Measurements from ENCODE around the gene VRK3. TPM values are rescaled to one million over a fixed set of nuclear protein-coding genes. Genes with fewer than 3 reads are reported as not detected.

The VRK3 gene
- total and polyA plus RNA-seq, 2 of the 4 experiments (the other 2 are of a cell fraction) = 28.7 to 35.8 TPM

- POLR2A ChIA-PET (ENCODE audit: unreplicated experiment) = no interaction called here
- no peak for ATAC-seq (ENCODE audit: low read depth)
- dilution Hi-C loops (cut with HindIII; ENCODE audit: low sequenced_read_pairs, unreplicated experiment) (no loop called here), in situ Hi-C loops (cut with MboI; ENCODE audit: low sequenced_read_pairs) (loop anchor here (10.0 kb wide), 1 partner anchor 50 kb away; no protein-coding TSS in a partner anchor), intact Hi-C loops (cut with micrococcal nuclease) (no loop called here)
- Histone ChIP-seq H3K56ac (ENCODE audit: extremely low read depth, insufficient read depth, low read length) (no peak overlapping the region), H3K14ac (replicated peaks; ENCODE audit: low read depth, low read length) (no peak overlapping the region), H3K9ac (ENCODE audit: low read depth, low read length) (no peak overlapping the region), H2BK15ac (ENCODE audit: low read depth, low read length) (no peak overlapping the region), H2BK120ac (ENCODE audit: low read depth, low read length) (no peak overlapping the region), H2AK5ac (ENCODE audit: low read depth, low read length) (no peak overlapping the region), H3K4me3 (ENCODE audit: insufficient read depth, low read depth, low read length) (no peak overlapping the region), H3K9me3 (ENCODE audit: control insufficient read depth, insufficient read depth, low read length) (no peaks in the 10 kb centered on the region), H3K36me3 (ENCODE audit: control insufficient read depth, insufficient read depth, low read length) (peaks cover 27% of the 10 kb centered on the region), H3K4ac (ENCODE audit: low read depth, low read length) (no peak overlapping the region), H3K18ac (ENCODE audit: low read depth, low read length) (no peak overlapping the region), H3K27me3 (ENCODE audit: control insufficient read depth, insufficient read depth, low read length) (no peaks in the 10 kb centered on the region), H2AK9ac (replicated peaks; ENCODE audit: low read depth, low read length, poor library complexity) (no peak overlapping the region), H3K4me1 (ENCODE audit: control insufficient read depth, insufficient read depth, low read length) (no peaks in the 10 kb centered on the region), H4K20me1 (ENCODE audit: insufficient read depth, low read length) (peaks cover 28% of the 10 kb centered on the region), H3K27ac (ENCODE audit: insufficient read depth, low read length) (no peak overlapping the region), H2BK20ac (ENCODE audit: low read depth, low read length) (no peak overlapping the region), H2AFZ (replicated peaks; ENCODE audit: low read length, poor library complexity) (no peak overlapping the region), H4K8ac (ENCODE audit: low read depth in 2 of 2, low read length in 2 of 2) (no peak overlapping the region), H3K9me1 (ENCODE audit: insufficient read depth, low read length) (peaks cover 15% of the 10 kb centered on the region), H4K91ac (ENCODE audit: insufficient read depth, low read depth, low read length) (no peak overlapping the region), H3K79me1 (ENCODE audit: low read depth in 1 of 2, low read length in 2 of 2) (peaks cover 0 to 9% of the 10 kb centered on the region in 2 experiments; a peak in 1 of 4 replicates), H3K4me2 (ENCODE audit: low read depth, low read length) (no peak overlapping the region), H2BK5ac (ENCODE audit: low read depth, low read length, poor library complexity, severe bottlenecking) (no peak overlapping the region), H3K23ac (ENCODE audit: low read depth, low read length) (no peak overlapping the region), H4K5ac (ENCODE audit: low read depth, low read length) (no peak overlapping the region)
- 86% methylated on average over 10 of the region's 11 CpGs; no CpG with 5 or more reads in 1 of the 2 experiments for WGBS, 2 experiments (ENCODE audit: extremely low coverage in 2 of 2, insufficient read length in 1 of 2)
- CTCF ChIA-PET = no interaction called here
- BruUV-seq (replicated peaks) = no TSS peak
- no peak for DNase-seq
- TF ChIP-seq MAFK (IDR thresholded peaks at IDR 0.05; ENCODE audit: low read depth, low read length) (no peak), BHLHE40 (IDR thresholded peaks at IDR 0.05; ENCODE audit: low read depth, low read length) (no peak), USF2 (IDR thresholded peaks at IDR 0.05; ENCODE audit: low read depth, low read length) (no peak), MXI1 (IDR thresholded peaks at IDR 0.05; ENCODE audit: borderline replicate concordance, low read depth, low read length) (no peak), FOS (IDR thresholded peaks at IDR 0.05; ENCODE audit: low read depth, low read length) (no peak), CHD1 (IDR thresholded peaks at IDR 0.05; ENCODE audit: low read depth, low read length) (no peak), RFX5 (IDR thresholded peaks at IDR 0.05; ENCODE audit: low read depth, low read length) (no peak), NFE2L2 (IDR thresholded peaks at IDR 0.05; ENCODE audit: low read depth, low read length) (no peak), CTCF (conservative IDR thresholded peaks at IDR 0.05; ENCODE audit: low read depth, low read length) (no peak), ELK1 (IDR thresholded peaks at IDR 0.05; ENCODE audit: borderline replicate concordance, low read depth, low read length) (no peak), RCOR1 (IDR thresholded peaks at IDR 0.05; ENCODE audit: insufficient replicate concordance, low read length) (no peak), CEBPB (IDR thresholded peaks at IDR 0.05; ENCODE audit: low read depth, low read length) (no peak), RAD21 (IDR thresholded peaks at IDR 0.05; ENCODE audit: low read length) (no peak), MAZ (IDR thresholded peaks at IDR 0.05; ENCODE audit: borderline replicate concordance, low read depth, low read length) (no peak), POLR2A (IDR thresholded peaks at IDR 0.05; ENCODE audit: low read depth, low read length) (no peak)
These were observed 40.7 kb downstream of the VRK3 start for GRCh38 chr19:49984491-49984890.

Measured in IMR-90 (cell line).